ENCODE data around the gene M6PR.

DNA sequence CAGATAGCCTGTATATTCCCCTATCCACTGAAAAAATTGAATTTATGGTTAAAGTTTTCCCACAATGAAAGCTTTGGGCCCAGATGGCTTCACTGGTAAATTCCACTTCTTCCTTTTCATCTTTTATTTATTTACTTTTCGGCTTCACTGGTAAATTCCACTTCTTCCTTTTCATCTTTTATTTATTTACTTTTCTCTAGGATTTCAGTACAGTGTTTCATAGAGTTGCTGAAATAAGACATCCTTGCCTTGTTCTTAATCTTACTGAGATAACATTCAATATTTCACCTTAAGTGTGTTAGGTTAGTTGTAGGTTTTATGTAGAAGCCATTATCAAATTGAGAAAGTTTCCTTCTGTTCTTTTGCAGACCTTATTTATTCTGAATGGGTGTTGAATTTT, 21.0 kb upstream of the M6PR start:
- TF ChIP-seq, protein P1, sequence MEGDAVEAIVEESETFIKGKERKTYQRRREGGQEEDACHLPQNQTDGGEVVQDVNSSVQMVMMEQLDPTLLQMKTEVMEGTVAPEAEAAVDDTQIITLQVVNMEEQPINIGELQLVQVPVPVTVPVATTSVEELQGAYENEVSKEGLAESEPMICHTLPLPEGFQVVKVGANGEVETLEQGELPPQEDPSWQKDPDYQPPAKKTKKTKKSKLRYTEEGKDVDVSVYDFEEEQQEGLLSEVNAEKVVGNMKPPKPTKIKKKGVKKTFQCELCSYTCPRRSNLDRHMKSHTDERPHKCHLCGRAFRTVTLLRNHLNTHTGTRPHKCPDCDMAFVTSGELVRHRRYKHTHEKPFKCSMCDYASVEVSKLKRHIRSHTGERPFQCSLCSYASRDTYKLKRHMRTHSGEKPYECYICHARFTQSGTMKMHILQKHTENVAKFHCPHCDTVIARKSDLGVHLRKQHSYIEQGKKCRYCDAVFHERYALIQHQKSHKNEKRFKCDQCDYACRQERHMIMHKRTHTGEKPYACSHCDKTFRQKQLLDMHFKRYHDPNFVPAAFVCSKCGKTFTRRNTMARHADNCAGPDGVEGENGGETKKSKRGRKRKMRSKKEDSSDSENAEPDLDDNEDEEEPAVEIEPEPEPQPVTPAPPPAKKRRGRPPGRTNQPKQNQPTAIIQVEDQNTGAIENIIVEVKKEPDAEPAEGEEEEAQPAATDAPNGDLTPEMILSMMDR (IDR thresholded peaks at IDR 0.05), result no peak
- TF ChIP-seq POLR2A (IDR thresholded peaks at IDR 0.05) (no peak), POLR2AphosphoS5 (IDR thresholded peaks at IDR 0.05) (no peak)

Data from breast epithelium (tissue), 3 donors.